ENCODE results near the gene KIAA1671. TPM values are rescaled to one million over a fixed set of nuclear protein-coding genes. Genes with fewer than 3 reads are reported as not detected.

KIAA1671 gene
- total RNA-seq, 6 donors from 2014 or later, result 30.9 to 57.7 (median 42.1) TPM

- no peaks in the 10 kb centered on the region for H3K9me3 ChIP-seq
- H3K4me1 ChIP-seq, result peaks cover 18 to 44% (median 27%) of the 10 kb centered on the region in 4 donors
- H3K4me3 ChIP-seq, result no peak overlapping the region
- H3K27ac ChIP-seq, result peak overlapping the region; percentile 75 to 81 (median 78)
- H3K27me3 ChIP-seq, result no peaks in the 10 kb centered on the region
- WGBS, 2 donors, result 80 to 88% methylated on average over 2 of the region's 2 CpGs
- ATAC-seq (ENCODE audit: low FRiP score in 2 of 2) (peak in 1 of 2 donors; percentile 7), DNase-seq (no peak)
- TF ChIP-seq POLR2A (IDR thresholded peaks at IDR 0.05) (no peak), POLR2AphosphoS5 (IDR thresholded peaks at IDR 0.05) (no peak), EP300 (IDR thresholded peaks at IDR 0.05) (no peak), CTCF (IDR thresholded peaks at IDR 0.05) (no peak)
- no peaks in the 10 kb centered on the region for H3K36me3 ChIP-seq
These were observed 167.1 kb downstream of the KIAA1671 start for GRCh38 chr22:25119609-25120008.

GRCh38 chr22:25120093-25120561, 167.6 kb downstream of the KIAA1671 start:
- TF ChIP-seq CTCF (IDR thresholded peaks at IDR 0.05) (no peak), EP300 (IDR thresholded peaks at IDR 0.05) (no peak), POLR2A (IDR thresholded peaks at IDR 0.05) (no peak), POLR2AphosphoS5 (IDR thresholded peaks at IDR 0.05) (no peak)
- H3K27ac ChIP-seq, result peak overlapping the region; percentile 75 to 81 (median 78)
- peaks cover 12 to 40% (median 23%) of the 10 kb centered on the region in 4 donors for H3K4me1 ChIP-seq
- H3K36me3 ChIP-seq, result no peaks in the 10 kb centered on the region
- H3K4me3 ChIP-seq, result no peak overlapping the region
- H3K27me3 ChIP-seq, result no peaks in the 10 kb centered on the region
- 59% methylated on average over 3 of the region's 3 CpGs; no CpG with 5 or more reads in 1 of the 2 donors for WGBS, 2 donors
- no peaks in the 10 kb centered on the region for H3K9me3 ChIP-seq
- ATAC-seq (ENCODE audit: low FRiP score in 2 of 2) (peak; percentile 41 to 58), DNase-seq (peak in 1 of 2 donors; percentile 58)

GRCh38 chr22:25120761-25121212, 168.3 kb downstream of the KIAA1671 start:
- peak in 1 of 2 donors; percentile 52 for ATAC-seq (ENCODE audit: low FRiP score in 2 of 2)
- Histone ChIP-seq H3K4me3 (no peak overlapping the region), H3K27ac (peak overlapping the region; percentile 75 to 81 (median 78)), H3K9me3 (no peaks in the 10 kb centered on the region), H3K4me1 (peaks cover 12 to 33% (median 20%) of the 10 kb centered on the region in 4 donors), H3K36me3 (no peaks in the 10 kb centered on the region), H3K27me3 (no peaks in the 10 kb centered on the region)
- no peak for TF ChIP-seq POLR2A (IDR thresholded peaks at IDR 0.05)
- peak in 1 of 4 donors; percentile 7 for TF ChIP-seq EP300 (IDR thresholded peaks at IDR 0.05)
- 30 to 33% methylated on average over 12 of the region's 12 CpGs for WGBS, 2 donors
- DNase-seq, result peak in 1 of 2 donors; percentile 83

GRCh38 chr22:25122136-25122764, 169.7 kb downstream of the KIAA1671 start:
- Histone ChIP-seq H3K4me3 (no peak overlapping the region), H3K27ac (peak overlapping the region in 1 of 4 donors; percentile 31), H3K9me3 (no peaks in the 10 kb centered on the region), H3K36me3 (no peaks in the 10 kb centered on the region), H3K27me3 (no peaks in the 10 kb centered on the region), H3K4me1 (peaks cover 14 to 36% (median 22%) of the 10 kb centered on the region in 4 donors)
- WGBS, 2 donors, result 94 to 97% methylated on average over 11 to 14 of the region's 14 CpGs
- TF ChIP-seq CTCF (IDR thresholded peaks at IDR 0.05) (no peak), EP300 (IDR thresholded peaks at IDR 0.05) (no peak), POLR2A (IDR thresholded peaks at IDR 0.05) (no peak), POLR2AphosphoS5 (IDR thresholded peaks at IDR 0.05) (no peak)
- no peak for DNase-seq
- ATAC-seq (ENCODE audit: low FRiP score in 2 of 2), result no peak

- Histone ChIP-seq H3K9me3 (no peaks in the 10 kb centered on the region), H3K4me1 (peaks cover 16 to 44% (median 30%) of the 10 kb centered on the region in 4 donors), H3K27me3 (no peaks in the 10 kb centered on the region), H3K4me3 (no peak overlapping the region), H3K36me3 (no peaks in the 10 kb centered on the region), H3K27ac (peak overlapping the region in 1 of 4 donors; percentile 9)
- ATAC-seq (ENCODE audit: low FRiP score in 2 of 2), result no peak
- 93 to 95% methylated on average over 3 of the region's 3 CpGs for WGBS, 2 donors
- no peak for TF ChIP-seq EP300 (IDR thresholded peaks at IDR 0.05)
- TF ChIP-seq POLR2A (IDR thresholded peaks at IDR 0.05), result no peak
- no peak for TF ChIP-seq CTCF (IDR thresholded peaks at IDR 0.05)
- no peak for TF ChIP-seq POLR2AphosphoS5 (IDR thresholded peaks at IDR 0.05)
- DNase-seq, result no peak
These were observed 171.2 kb downstream of the KIAA1671 start for GRCh38 chr22:25123677-25124076.
